MG63 (cell line): ENCODE measurements around the gene NOX4. TPM values are rescaled to one million over a fixed set of nuclear protein-coding genes. Genes with fewer than 3 reads are reported as not detected.
"Not testable (repeated sequence)": the region's sequence is repeated elsewhere in the genome, so short reads cannot be mapped to it uniquely, and the experiment has no call there.

Experiments used
- DNase-seq: peaks from one replicate; pipeline ENCODE4 v3.0.0-alpha.2; 2020
- H3K27me3 ChIP-seq: fragments of 250-450 bp; sonication (Bioruptor Pico); 2 replicates; pipeline ENCODE4 v1.5.1; 2020; ENCODE audit warnings: mild to moderate bottlenecking, moderate library complexity
- H3K36me3 ChIP-seq: fragments of 250-450 bp; sonication (Bioruptor Pico); 2 replicates; pipeline ENCODE4 v1.5.1; 2020; ENCODE audit warnings: mild to moderate bottlenecking, moderate library complexity
- H3K4me3 ChIP-seq: fragments of 250-450 bp; sonication (Bioruptor Pico); 2 replicates; pipeline ENCODE4 v1.5.1; 2020; ENCODE audit warnings: mild to moderate bottlenecking, moderate library complexity
- H3K9me3 ChIP-seq: fragments of 250-450 bp; sonication (Bioruptor Pico); 2 replicates; pipeline ENCODE4 v1.5.1; 2020; ENCODE audit warnings: mild to moderate bottlenecking, moderate library complexity
- total RNA-seq: library from RNA; depleted of rRNA; stranded (reverse); fragments of >200 nt; shearing (Covaris generic); gene quantifications from 2 replicates; pipeline ENCODE4 v1.2.3, GENCODE V29; 2014; ENCODE audit warnings: low replicate concordance

NOX4 gene
- total RNA-seq, 1 experiment from 2014 or later: not detected

DNA sequence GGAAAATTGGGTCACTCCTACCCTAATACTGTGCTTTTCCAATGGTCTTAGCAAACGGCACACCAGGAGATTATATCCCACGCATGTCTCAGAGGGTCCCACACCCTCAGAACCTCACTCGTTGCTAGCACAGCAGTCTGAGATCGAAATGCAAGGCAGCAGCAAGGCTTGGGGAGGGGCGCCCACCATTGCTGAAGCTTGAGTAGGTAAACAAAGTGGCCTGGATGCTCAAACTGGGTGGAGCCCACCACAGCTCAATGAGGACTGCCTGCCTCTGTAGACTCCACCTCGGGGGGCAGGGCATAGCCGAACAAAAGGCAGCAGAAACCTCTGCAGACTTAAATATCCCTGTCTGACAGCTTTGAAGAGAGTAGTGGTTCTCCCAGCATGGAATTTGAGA is 64.7 kb downstream of the NOX4 start:
- not testable (repeated sequence) for H3K9me3 ChIP-seq, DNase-seq, H3K27me3 ChIP-seq, H3K36me3 ChIP-seq, H3K4me3 ChIP-seq

DNA sequence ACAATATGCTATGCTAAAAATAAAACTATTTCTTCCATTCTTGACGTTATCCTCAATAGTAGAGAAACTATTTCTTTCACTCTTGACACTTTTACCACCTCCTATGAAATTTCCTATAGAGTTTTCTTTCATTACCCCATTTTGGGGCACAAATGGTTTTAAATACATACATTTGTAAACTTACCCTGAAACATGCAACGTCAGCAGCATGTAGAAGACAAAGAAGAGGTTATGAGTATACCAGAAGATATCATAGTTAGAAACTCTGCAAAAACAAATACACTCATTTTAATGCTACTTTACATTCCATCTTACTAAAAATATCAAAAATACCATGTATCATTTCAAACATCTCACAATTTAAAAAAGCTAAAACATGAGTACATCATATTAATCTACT is 69.5 kb downstream of the NOX4 start:
- no peaks in the 10 kb centered on the region for H3K9me3 ChIP-seq
- no peak overlapping the region for H3K4me3 ChIP-seq

DNA sequence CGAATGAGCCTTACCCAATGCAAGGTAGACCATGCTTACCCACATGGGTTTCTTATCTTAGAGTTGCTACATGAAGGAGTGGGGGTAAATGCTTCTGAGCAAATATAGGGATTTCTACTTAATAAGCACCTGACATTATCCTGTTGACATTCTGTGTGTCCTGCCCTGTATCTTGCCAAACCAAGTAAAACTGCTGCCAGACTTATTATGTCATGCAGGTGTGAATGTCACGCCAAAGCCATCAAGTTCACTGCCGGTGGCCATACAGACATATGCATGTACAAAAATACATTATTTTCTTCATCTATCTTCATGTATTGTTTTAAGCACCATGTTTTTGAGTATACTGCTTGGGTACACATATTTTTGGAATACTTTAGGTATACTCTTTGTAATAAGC is 70.2 kb downstream of the NOX4 start:
- no peaks in the 10 kb centered on the region for H3K9me3 ChIP-seq
- no peaks in the 10 kb centered on the region for H3K36me3 ChIP-seq
- no peak overlapping the region for H3K4me3 ChIP-seq
- no peak for DNase-seq
- H3K27me3 ChIP-seq: no peaks in the 10 kb centered on the region

More for the DNA sequence above, 69.5 kb downstream of the NOX4 start:
- Histone ChIP-seq H3K36me3 (no peaks in the 10 kb centered on the region), H3K27me3 (no peaks in the 10 kb centered on the region)
- DNase-seq: no peak

DNA sequence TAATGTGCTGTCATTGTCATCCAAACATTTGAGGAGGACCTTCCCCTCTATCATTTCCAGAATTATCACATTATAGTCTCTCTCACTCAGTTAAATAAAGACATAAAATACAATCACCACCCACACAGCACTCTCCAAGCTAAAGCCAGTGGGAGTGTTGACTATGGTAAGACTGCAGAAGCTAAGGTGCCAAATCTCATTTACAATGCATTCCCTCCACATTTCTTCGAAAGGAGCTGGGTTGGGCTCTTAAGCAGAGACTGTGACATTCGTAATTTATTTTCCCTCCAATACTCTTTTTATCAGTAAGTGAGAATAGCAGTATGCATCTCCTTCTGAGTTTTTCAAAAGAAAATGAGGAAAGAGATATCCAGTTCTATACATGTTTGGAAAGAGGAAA is 74.2 kb downstream of the NOX4 start:
- no peaks in the 10 kb centered on the region for H3K9me3 ChIP-seq
- H3K36me3 ChIP-seq: no peaks in the 10 kb centered on the region
- no peaks in the 10 kb centered on the region for H3K27me3 ChIP-seq
- no peak overlapping the region for H3K4me3 ChIP-seq
- no peak for DNase-seq

DNA sequence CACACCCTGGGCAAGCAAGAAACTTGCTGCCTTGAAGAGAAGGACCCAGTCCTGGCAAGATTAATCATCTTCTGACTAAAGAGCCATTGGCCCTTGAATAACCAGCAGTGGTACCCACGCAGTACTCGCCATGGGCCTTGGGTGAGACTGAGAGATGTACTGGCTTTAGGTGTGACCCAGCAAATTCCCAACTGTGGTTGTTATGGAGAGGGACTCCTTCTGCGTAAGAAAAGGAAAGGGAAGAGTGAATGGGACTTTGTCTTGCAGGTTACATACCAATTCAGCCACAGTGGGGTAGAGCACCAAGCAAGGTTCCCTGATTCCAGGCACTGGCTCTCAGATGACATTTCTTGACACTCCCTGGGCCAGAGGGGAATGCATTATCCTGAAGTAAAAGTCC is 80.1 kb downstream of the NOX4 start:
- H3K9me3 ChIP-seq, H3K27me3 ChIP-seq, H3K4me3 ChIP-seq, DNase-seq, H3K36me3 ChIP-seq: not testable (repeated sequence)

DNA sequence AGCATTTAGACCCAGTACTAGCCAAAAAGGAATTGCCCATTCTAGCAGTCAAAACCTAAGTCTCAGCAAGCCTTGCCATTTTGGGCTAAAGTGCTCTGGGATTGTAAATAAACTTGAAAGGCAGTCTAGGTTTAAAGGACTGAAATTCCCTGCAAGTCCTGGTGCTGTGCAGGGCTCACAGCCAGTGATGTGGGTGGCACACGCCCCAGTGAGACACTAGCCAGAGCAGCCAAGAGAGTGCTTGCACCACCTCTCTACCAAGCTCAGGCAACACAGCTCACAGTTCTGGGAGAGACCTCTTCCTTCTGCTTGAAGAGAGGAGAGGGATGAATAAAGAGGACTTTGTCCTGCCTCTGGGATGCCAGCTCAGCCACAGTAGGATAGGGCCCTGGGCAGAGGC is 80.5 kb downstream of the NOX4 start:
- not testable (repeated sequence) for DNase-seq, H3K36me3 ChIP-seq, H3K9me3 ChIP-seq, H3K4me3 ChIP-seq, H3K27me3 ChIP-seq

DNA sequence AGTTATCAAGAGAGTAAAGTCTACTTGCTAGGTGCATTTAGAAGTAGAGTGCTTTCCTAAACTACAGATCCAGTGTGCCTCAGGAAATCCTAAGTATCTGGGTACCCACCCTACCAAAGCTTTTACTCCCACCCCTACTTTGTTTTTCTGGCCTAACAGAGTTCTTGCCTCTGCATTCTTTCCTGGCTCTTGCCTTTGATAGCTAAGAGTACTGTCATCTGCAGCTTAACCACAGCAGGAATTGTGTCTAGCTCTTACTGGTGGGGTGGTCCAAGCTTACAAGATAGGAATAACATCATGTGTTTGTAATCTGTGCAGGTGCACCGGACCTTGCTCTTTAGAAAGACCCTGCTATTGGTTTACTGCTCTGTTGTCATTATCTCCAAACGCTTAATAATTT is 82.7 kb downstream of the NOX4 start:
- H3K4me3 ChIP-seq, H3K9me3 ChIP-seq, H3K27me3 ChIP-seq, H3K36me3 ChIP-seq, DNase-seq: not testable (repeated sequence)

DNA sequence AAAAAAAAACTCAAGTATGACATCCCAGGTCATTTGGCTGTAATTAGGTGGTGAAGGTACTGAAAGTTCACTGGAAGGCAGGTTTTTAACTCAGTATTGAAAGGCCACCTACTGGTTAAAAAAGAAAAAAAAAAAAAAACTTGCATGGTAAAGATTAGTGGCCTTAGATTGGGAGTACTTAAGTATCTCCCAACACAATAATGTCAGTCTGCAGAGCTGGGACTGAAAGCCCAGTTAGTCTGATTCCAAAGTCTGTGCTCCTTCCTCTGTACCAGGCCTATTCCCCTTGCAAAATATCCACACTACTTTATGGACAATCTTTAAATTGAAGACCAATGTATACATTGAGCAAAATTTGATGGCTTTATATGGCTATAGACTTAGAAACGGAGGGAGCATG is 85.5 kb downstream of the NOX4 start:
- Histone ChIP-seq H3K27me3 (no peaks in the 10 kb centered on the region), H3K36me3 (no peaks in the 10 kb centered on the region), H3K9me3 (no peaks in the 10 kb centered on the region), H3K4me3 (no peak overlapping the region)
- DNase-seq: no peak

DNA sequence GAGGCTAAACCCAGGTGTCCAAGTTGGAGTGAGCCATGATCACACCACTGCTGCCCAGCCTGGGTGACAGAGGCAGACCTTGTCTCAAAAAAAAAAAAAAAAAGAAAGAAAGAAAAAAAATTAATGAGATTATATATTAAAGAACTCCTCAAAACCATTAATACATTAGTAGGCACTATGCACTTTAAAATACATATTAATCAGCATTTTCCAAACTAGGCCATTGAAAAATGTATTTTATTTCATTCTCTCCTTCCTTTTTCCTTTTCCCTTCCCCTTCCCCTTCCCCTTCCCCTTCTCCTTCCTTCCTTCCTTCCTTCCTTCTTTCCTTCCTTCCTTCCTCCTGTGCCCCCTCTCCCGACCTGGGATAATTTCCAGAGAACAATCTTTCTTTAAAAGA is 99.5 kb downstream of the NOX4 start:
- H3K27me3 ChIP-seq, H3K4me3 ChIP-seq, H3K9me3 ChIP-seq, H3K36me3 ChIP-seq, DNase-seq: not testable (repeated sequence)

DNA sequence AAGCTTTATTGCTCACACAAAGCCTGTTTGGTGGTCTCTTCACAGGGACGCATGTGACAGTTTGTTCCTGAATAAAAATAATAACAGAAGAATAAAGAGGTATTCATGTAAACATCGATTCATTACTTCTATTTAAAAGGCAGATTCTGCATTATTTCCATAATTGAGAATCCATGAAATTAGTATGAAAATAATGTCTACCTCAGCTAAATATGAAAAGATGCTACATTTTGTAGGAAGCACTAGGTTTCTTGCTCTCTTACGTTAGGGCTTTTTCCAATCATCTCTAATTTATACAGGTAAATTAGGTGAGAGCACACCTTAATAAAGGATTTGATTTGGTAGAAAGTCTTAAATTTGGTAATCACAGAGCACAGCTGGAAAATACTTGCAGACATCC is 103.7 kb downstream of the NOX4 start:
- not testable (repeated sequence) for H3K9me3 ChIP-seq, H3K36me3 ChIP-seq, H3K4me3 ChIP-seq, DNase-seq, H3K27me3 ChIP-seq

DNA sequence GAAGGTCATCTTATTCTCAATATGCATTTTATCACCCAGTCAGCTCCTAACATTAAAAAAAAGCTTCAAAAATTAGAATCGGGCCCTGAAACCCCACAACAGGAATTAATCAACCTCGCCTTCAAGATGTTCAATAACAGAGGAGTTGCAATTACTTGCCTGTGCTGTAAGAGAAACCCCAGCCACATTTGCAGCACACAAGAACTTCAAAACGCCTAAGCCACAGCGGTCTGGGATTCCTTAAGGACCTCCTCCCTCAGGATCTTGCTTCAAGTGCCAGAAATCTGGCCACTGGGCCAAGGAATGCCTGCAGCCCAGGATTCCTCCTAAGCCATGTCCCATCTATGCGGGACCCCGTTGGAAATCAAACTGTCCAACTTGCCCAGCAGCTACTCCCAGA is 108.2 kb downstream of the NOX4 start:
- not testable (repeated sequence) for H3K9me3 ChIP-seq, DNase-seq, H3K36me3 ChIP-seq, H3K4me3 ChIP-seq, H3K27me3 ChIP-seq

DNA sequence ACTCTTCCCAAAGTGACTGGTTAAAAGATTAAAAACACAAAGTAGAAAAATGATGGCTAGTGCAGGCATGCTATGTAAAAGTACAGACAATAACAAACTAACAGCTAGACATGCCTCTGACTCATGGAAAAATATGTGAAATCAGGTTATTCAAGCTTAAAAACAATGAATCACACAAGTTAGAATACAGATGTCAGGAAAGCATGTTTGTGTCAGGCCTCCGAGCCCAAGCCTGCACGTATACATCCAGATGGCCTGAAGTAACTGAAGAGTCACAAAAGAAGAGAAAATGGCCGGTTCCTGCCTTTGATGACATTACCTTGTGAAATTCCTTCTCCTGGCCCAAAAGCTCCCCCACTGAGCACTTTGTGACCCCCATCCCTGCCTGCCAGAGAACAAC is 110.1 kb downstream of the NOX4 start:
- Histone ChIP-seq H3K27me3 (no peaks in the 10 kb centered on the region), H3K36me3 (no peaks in the 10 kb centered on the region), H3K9me3 (0 out of 2 replicates have a peak, but pooled peaks cover 6% of the 10 kb centered on the region), H3K4me3 (no peak overlapping the region)
- peak; percentile 78 for DNase-seq

DNA sequence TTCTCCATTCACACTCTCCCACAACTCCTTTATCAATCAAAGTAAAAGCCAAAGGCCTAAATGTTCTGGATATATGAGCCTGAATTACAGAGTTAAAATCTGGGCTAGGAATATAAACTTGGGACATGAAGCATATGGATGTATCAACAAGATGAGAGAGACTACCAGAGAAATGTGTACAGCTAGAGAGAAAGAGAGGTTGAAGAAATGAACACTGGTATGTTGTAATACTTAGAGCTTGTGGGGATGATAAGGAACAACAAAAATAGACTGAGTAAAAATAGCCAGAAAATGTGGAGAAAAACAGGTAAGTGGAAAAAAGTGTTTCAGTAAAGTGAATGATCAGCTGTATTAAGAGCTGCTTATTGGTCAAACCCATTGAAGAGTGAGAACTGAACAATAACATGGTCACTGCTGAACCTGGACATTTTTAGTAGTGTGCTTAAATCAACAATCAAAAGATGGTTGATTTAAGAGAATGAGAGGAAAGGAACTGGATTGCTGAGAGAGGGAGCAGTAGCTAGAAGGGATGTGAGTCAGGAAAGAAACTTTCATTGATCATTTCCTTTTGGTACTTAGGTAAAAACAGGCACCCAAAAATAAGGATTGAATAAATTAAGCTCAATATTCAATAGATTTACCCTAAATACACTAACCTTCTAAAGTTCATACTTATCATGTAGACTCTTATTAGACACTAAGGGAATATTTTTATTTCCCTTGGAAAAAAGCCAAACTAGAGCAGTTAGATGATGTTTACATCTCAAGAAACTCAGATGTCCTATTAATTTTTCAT is 111.0 kb downstream of the NOX4 start:
- DNase-seq, H3K9me3 ChIP-seq, H3K36me3 ChIP-seq, H3K27me3 ChIP-seq, H3K4me3 ChIP-seq: not testable (repeated sequence)

DNA sequence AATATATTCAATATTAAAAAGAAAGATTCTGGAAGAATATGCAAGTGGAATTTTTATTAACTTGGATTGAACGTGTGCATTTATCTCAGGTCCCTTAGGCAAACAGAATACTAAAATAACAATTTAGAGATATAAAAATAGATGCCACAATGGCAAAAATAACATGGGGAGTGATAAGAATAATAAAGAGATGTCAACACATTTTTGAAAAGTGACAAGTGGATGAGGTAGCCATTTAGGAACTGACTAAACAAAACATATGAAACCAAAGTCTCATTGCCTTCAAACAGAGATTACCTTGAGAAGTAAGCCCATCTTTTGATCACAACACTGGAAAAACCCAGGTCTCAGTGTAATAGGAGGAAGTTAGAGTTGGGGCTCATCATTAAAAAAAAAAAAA is 112.2 kb downstream of the NOX4 start:
- H3K9me3 ChIP-seq, DNase-seq, H3K4me3 ChIP-seq, H3K36me3 ChIP-seq, H3K27me3 ChIP-seq: not testable (repeated sequence)

DNA sequence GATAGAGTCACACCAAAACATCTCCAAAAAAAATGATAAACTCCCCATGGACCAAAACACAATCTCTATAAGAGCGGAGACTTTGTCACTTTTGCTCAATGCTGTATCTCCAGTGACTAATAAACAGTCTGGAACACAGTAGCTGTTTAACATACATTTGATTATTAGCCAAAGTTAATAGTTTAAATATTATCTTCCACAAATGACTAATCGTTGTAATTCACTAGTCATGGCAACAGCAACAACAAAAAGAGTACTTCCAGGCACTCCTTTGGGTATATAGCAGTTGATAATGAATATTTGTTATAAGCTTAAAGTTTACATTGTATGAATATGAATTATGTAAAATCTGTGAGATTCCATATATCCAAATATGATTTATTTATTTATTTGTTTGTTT is 121.8 kb downstream of the NOX4 start:
- DNase-seq, H3K36me3 ChIP-seq, H3K9me3 ChIP-seq, H3K27me3 ChIP-seq, H3K4me3 ChIP-seq: not testable (repeated sequence)

DNA sequence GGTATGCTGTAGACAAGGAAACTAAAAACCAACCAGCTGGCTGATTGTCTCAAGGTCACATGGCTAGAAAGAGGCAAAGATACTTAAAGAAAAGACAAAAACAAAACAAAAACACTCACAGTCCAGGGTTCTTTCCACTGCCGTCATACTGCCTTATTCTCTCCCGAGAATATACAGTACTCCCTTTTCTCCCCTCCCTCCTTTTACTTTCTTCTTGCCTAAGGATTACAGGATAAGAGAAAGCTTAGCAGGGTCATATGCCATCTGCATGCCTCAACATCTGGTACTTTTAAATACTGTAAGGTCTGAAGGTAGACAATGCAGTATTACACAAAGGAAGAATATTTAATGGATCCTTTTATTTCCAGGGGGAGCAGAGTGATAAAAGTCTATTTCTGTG is 126.3 kb downstream of the NOX4 start:
- not testable (repeated sequence) for H3K9me3 ChIP-seq, H3K27me3 ChIP-seq, H3K4me3 ChIP-seq, H3K36me3 ChIP-seq, DNase-seq

DNA sequence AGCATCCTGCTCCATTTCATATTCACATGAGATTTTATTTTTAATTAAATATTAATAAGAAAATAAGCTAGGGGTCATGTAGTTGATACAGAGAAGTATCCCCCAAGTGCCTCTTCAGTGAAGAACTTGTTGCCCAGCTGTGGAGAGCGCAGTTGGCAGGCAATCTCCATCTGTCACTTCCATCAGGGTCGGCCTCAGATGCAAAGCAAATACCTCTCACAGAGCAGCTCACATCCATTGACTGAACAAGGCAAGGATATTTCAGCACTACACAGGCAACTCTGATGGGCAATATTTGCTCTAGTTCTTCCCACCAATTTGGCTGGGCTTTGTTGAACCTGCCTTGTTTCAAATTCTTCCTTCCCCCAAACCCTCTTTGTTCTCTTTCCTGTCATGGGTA is 129.4 kb downstream of the NOX4 start:
- H3K9me3 ChIP-seq: no peaks in the 10 kb centered on the region
- DNase-seq: no peak
- H3K36me3 ChIP-seq: no peaks in the 10 kb centered on the region
- no peak overlapping the region for H3K4me3 ChIP-seq
- no peaks in the 10 kb centered on the region for H3K27me3 ChIP-seq

DNA sequence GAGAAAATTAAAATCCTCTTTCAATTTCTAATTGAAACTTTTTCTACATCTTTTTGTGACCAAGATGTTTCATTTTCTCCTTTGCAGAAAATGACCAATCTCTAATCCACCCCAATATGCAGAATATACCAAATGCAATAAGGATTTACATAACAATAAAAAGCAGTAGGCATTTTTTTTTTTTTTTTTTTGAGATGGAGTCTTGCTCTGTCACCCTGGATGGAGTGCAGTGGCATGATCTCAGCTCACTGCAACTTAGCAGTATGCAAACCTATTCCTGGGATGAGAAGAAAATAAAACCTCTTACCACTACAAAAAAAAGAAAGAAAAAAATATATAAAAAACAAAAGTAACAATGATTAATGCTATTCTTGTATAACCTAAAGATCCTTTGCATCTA is 132.0 kb downstream of the NOX4 start:
- not testable (repeated sequence) for H3K27me3 ChIP-seq, H3K9me3 ChIP-seq, H3K36me3 ChIP-seq, H3K4me3 ChIP-seq, DNase-seq

DNA sequence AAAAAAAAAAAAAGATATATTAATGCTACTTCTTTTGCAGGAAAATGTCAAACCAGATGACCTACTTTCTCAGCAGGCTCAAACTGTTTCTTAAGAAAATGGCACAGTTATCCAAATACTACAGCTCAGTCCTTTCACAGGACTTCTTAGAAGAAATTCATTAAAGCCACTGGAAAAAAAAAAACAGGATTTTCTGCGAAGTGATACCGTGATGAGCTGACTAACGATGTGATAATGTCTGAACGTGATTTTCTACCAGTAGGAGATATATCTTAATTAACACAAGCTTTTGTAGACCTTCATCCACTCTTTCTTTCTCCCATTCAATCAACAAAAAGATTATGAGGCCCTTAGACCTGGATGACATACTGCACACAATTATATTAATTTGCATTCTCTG is 132.4 kb downstream of the NOX4 start:
- Histone ChIP-seq H3K9me3 (no peaks in the 10 kb centered on the region), H3K36me3 (no peaks in the 10 kb centered on the region), H3K4me3 (no peak overlapping the region), H3K27me3 (no peaks in the 10 kb centered on the region)
- DNase-seq: no peak
